HT-29 (cell line): ENCODE measurements around the gene FCER2. TPM values are rescaled to one million over a fixed set of nuclear protein-coding genes. Genes with fewer than 3 reads are reported as not detected.

ENCODE experiments used
- DNase-seq: peaks from one replicate; pipeline ENCODE4 v3.0.0-alpha.2; 2015; ENCODE audit warnings: low spot score
- total RNA-seq: library from RNA; depleted of rRNA; stranded (reverse); fragments of >200 nt; shearing (Covaris generic); gene quantifications from 2 replicates; pipeline ENCODE4 v1.2.3, GENCODE V29; 2014

FCER2 gene
- total RNA-seq, 1 experiment from 2014 or later: not detected

DNA sequence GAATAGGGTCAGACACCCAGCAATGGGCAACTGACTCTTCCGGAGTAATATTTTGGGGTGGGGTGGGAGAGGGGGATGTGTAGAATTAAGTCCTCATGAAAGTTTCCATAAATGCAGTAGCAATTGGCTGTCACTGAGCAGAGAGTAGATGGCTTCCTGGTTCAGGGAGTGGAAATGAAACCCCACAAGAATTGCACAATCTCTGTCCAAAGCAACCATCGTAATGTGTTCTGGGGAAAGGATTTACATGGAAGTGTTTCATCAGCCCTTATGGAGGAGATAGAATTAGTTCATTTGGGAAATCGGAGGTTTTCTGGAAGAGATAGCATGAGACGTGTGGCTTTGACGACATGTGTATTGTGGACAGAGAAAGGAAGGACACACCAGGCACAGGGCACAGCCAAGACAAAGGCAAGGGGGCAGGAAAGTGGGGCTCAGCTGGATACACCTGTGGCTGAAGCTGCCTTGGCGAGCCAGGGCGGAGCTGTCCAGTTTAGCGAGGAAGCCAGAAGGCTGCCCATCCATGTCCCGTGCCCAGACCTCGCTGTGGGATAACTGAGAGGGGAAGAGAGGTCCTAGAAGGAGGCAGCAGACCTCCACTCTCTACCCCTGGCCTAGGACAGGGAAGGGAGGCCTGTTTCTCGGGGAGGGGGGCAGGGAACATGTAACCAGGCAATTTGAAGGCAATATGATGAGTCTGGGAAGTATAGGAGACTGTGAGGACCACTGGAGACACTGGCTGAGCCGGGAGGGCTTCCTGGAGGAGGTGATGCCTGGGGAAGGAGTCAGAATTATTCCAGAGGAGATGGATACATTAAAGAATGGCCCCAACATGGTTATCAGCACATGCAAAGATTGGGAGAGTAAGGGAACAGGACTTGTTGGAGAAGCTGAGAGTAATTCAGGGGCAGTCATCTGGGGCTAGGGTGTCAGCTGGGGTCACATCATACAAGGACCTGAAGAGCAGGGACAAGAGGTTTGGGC lies 32.6 kb upstream of the FCER2 start:
- no peak for DNase-seq

DNA sequence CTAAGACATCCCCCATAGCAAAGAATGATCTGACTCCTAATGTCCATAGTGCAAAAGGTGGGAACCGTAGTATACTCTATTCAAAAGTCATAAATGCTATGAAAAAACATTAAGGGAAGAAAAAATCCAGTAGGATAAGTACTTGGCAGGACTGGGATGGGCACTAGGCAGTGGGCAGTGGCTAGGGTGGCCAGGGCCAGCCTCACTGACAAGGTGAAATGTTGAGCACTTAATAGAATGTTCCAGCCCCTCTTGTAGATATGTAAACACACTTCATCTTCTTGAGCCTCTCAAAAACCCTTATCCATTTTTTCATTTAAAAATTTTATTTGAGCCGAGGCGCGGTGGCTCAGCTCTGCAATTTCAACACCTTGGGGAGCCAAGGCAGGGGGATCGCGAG lies 31.4 kb upstream of the FCER2 start:
- no peak for DNase-seq

DNA sequence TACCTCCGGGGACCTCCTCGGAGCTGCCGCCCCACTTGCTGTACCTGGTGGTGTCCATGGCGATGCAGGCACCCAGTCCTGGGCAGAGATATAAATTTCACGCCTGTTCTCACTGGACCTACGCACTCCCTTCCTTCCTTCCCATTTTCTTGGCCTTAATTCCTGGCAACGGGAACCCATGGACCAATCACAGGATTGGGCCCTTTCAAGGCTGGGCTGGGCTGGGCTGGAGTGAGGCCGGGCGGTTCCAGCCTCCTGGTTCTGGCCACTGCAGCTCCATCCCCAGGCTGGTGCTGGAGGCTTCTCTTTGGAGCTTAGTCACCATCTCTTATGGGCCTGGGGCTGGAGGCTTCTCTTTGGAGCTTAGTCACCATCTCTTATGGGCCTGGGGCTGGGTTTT lies 30.1 kb upstream of the FCER2 start, which contains the start of gene CLEC4G:
CLEC4G (minus strand) TSS at position 66 of the 400 bp plus-strand sequence; CDS start at position 58, 8 bp downstream.
- no peak for DNase-seq

DNA sequence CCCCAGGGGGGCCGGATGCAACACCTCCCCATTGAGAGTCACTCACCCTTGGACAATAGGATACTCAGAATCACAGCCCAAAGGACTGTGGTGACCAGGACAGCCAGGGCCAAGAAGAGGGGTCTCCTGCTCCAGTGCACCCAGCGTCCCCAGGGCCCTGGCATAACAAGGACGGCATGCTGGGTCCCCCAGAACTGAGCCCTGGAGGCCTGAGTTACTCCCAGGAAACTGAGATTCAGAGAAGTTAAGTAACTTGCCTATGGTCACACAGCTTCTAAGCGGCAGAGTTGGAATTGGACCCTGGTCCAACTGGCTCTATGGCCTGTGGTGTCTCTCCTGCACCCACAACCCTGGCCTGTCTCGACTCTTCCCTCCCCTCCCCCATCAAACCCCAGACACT lies 29.7 kb upstream of the FCER2 start:
- no peak for DNase-seq

DNA sequence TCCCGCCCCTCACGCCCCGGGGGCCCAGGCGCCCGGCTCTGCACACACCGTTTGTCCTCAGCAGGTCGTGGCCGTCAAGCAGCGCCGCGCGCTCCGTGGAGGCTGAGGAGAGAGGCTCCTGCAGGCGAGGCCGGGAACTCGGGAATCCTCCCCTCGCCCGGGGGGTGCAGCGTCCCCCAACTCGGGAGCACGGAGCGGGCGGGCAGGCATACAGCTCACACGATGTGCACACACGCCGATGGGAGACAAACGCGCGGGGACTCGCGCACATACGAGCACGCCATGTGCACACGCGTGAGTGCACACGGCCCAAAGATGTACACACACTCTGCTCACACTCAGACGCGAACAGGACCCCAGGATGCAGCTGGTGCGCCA lies 29.3 kb upstream of the FCER2 start:
- DNase-seq: no peak

DNA sequence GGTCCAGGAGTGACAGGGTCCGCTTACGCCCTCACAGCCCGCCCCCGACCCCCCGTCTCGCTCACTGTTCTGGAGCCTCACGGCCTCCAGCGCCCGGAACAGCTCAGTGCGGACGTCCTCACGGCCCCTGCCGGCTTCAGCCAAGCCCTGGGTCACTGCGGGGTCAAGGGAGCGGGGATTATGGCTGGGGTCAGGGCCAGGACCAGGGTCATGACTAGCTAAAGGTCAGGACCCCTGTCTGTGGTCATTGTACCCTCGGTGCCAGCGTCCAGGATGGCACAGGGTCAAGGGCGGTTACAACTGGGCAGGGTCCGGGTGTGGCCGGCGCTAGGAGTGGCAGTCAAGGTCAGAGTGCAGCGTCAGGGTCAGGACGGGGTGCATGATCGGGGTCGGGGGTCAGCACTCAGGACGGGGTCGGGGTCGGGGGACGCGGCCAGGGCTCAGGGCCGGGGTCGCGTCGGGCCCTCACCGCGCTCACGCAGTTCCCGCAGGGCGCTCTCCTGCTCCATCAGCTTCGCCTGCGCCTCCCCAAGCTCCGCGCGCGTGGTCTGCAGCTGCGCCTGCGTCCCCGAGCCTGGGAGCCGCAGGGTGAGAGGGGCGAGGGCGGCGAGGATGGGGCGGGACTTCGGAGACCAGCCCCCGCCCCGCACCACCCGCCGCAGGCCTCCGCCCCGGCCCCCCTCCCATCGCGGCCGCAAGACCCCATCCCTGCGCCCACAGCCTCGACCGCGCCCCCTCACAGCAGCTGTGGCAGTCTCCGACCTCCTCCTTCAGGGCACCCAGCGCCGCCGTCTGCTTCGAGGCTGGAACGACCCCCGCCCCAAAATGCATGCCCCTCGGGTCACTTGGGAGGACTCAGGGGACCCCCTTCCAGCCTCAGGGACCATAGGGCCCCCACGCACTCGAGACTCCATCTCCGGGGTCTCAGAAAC lies 28.6 kb upstream of the FCER2 start:
- DNase-seq: no peak

DNA sequence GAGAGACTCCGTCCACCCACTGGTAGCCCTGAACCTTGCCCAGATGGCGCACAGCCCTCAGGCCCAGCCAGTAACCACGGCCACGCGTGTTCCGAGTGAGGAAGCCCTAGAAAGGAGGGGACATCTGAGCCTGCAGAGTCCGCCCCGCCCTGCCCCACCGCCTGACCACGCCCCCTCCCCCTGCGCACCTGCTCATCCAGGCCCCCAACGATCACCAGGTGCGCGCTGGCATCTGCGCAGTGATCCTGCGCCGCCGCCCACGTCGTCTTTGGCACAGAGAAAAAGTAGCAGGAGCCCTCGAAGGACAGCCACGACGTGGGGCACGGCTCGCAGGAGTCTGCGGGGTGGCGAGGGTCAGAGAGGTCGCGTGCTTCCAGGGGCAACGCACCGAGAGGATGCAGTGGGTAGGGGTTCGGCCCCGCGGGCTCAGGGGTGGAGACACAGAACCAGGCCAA lies 27.9 kb upstream of the FCER2 start:
- DNase-seq: no peak

DNA sequence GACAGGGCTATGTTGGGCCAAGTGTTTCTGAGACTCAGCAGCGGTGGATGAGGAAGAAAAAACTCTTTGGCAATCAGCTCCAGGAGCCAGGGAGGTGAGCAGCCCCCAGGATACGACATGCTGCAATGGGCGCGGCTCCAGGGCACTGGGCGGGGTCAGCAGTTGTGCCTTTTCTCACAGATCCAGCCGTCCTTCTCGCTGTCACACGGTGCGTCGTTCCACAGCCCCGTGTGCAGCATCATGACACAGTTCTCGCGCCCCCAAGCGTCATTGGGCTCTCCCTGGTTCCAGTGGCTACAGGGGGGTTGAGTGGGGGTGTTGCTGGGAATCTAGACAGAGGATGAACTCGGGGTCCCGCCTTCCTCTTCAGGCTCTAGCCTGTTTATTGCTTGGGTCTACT lies 27.3 kb upstream of the FCER2 start:
- no peak for DNase-seq

DNA sequence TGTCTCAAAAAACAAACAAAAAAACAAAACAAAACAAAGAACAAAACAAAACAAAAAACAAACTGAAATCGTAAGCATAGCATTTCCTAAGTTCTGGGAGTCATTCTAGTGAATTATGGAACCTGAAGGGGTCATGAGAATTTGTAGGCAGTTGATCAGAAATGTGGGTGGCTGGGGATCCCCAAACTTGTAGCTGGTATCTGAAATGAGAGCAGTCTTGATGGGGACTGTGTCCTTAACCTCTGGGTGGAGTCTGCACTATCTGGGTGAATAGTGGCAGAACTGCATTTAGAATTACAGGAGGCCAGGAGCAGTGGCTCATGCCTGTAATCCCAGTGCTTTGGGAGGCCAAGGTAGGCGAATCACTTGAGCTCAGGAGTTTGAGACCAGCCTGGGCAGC lies 23.9 kb upstream of the FCER2 start:
- no peak for DNase-seq

DNA sequence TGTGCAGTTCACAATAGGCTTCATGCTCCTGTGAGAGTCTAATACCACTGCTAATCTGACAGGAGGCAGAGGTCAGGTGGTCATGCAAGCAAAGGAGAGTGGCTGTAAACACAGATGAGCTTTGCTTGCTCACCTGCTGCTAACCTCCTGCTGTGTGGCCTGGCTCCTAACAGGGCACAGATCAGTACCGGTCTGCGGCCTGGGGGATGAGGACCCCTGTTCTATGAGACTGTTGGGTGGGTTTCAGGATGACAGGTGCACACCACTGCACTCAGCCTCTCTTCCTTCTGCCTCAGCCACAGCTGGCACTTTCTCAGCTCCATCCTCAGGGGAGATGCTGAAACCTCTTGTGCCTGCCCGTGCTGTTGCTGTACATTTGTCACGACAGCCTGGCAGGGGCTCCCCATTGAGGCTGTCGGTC lies 20.3 kb upstream of the FCER2 start:
- no peak for DNase-seq

DNA sequence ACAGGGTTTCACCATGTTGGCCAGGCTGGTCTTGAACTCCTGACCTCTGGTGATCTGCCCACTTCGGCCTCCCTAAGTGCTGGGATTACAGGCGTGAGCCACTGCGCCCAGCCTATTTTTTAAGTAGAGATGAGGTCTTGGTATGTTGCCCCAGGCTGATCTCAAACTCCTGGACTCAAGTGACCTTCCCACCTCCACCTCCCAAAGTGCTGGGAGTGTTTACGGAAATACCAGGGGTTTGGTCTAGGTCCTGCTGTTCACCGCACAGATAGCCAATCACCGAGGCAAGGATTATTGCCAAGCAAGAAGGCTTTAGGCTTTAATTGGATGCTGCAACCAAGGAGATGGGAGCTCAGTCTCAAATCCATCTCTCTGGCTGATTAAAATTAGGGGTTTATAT lies 18.4 kb upstream of the FCER2 start:
- no peak for DNase-seq

DNA sequence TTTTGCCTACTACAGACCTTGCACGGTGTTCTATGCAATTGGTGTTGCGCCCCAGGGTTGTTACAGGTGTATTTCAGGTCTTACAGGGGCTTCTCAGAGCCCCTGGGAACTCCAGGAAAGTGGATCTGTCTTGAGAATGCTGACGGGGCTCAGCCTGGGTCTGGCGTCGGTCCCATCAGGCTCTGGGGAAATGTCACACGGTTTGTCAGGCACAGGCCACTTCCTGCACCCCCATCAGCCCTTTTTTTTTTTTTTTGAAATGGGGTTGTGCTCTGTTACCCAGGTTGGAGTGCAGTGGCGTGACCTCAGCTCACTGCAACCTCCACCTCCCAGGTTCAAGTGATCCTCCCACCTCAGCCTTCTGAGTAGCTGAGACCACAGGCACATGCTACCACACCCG lies 16.7 kb upstream of the FCER2 start:
- DNase-seq: no peak

DNA sequence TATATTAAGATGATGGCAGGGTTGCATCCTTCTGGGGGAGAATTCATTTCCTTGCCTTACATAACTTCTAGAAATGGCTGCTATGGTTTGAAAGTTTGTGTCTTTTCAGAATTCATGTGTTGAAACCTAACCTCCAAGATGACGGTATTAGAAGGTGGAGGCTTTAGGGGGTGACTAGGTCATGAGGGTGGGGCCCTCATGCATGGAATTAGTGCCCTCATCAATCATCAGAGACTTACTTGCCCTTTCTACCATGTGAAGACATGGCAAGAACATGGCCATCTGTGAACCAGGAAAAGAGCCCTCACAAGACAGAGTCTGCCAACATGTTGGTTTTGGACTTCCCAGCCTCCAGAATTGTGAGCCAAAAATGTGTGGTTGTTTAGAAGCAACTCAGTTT lies 14.8 kb upstream of the FCER2 start:
- DNase-seq: no peak

DNA sequence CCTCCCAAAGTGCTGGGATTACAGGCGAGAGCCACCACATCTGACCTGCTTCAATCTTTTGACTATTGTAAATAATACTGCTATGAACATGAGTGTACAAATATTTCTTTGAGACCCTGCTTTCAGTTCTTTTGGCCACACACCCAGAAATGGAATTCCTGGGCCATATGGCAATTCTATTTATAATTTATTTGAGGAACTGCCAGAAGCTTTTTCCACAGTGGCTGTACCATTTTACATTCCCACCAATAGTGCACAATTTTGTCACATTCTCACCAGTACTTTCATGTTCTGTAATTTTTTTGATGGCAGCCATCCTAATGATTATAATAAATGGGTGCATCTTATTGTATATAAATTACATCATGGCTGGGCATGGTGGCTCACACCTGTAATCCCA lies 13.7 kb upstream of the FCER2 start:
- DNase-seq: no peak

DNA sequence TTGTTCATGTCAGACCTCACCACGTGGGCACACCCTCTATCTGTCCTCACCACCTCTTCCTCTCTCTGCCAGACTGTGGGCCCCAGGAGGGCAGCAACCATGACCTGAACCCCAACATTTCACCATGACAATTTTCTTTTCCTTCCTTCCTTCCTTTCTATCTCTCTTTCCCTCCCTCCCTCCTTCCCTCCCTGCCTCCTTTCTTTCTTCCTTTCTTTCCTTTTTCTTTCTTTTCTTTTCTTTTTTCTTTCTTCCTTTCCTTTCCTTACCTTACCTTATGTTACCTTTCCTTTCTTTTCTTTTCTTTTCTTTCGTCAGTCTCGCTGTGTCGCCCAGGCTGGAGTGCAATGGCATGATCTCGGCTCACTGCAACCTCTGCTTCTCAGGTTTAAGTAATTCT lies 8.7 kb upstream of the FCER2 start:
- no peak for DNase-seq

DNA sequence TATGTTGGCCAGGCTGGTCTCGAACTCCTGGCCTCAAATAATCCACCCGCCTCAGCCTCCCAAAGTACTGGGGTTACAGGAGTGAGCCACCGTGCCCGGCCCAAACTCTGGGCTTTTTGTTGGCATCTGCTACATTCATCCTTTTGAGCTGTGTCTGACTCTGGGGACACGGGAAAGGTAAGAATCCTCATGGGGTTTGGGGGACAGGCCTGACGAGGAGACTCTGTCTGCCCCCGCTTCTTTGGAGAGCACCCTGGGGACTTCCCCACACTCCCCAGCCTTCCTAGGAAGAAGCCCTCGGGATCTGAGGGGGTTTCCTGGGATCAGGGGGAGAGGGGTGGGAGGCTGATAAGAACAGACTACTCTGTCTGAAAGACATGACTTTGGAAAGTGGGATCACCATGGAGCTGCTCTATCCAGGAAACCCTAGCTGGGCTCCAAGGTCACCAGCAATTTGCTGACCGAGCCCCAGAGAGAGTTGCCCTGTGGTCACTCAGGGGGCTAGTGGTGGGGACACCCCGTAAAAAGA lies 8.1 kb upstream of the FCER2 start:
- DNase-seq: no peak

DNA sequence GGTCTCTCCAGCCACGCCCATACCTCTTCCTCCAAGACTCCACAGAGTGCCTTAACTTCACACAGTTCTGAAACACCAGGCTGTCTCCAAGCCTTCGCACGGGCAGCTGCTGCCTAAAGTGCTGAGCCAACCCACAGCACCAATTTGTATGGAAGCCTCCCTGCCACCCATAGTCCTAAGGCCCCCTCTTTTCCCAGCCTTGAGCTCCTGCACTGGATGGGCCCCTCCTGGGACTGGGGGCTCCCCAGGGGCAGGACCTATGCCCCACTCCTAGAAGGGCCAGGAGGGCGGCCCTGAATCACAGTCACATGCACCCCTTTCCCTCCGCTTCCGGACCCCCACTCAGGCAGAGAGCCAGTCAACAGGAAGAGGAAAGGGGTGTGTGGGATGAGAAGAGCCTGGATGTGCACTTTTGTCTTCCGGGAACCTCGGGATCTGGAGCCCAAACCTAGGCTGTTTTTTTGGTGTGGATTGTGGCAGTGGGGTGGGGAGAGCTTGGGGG lies 5.1 kb upstream of the FCER2 start:
- no peak for DNase-seq

DNA sequence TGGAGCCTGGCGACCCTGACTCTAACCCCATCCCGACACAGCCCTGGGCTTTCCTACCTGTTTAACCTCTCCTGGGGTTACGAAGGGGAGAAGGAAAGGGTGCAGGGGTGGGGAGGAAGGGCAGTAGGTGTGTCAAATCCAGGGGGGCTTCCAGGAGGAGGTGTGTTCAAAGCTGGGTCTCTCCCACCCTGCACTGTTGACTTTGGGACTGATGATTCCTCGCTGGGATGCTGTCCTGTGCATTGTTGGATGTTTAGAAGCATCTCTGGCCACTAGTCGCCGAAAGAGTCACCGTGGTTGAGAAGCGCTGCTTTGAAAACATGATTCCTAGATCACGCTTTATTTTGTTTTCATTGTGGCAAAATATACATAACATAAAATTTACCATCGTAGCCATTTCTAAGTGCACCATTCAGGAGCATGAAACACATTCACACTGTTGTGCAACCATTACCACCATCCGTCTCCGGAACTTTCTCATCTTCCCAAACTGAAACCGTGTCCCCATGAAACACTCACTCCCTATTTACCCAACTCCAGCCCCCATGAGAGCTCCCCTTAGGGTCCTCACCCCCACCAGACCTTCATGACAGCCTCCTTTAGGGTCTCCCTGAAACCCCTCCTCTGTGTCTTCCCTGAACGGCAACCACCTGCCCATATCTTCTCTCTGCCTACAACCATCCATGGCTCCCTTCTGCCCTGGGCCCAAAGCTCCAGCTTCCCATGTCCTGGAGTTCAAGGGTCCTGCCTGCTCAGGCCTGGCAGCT lies 4.4 kb upstream of the FCER2 start:
- no peak for DNase-seq

DNA sequence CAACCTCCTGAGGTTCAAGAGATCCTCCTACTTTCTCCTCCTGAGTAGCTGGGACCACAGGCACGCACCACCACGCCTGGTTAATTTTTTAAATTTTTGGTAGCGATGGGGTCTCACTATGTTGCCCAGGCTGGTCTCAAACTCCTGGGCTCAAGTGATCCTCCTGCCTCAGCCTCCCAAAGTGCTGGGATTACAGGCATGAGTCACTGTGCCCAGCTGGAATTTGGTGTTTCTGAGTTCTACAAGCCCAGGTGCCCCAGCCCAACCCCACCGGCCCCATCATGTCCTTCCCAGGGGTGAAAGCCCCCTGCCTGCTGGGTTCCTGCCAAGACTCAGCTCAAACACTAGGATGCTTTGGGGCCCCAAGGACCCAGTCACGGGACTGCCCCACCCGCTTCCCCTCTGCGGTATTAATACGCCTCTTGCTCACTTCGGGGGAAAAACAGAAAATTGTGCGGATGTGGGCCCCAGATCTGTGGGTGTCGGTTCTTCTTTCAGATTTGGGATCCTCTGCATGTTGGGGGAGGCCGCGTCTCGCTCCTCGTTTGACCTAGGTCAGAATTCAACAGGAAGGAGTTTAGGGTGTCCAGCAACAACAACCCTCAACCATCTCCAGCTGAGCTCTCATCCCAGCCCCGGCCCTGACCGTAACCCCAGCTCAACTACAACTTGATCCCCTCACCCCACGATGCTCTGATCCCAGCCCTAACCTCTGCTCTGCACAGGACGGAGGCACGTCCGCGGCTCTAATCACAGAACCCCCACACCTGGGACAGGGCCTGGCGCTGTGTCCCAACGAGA lies 3.7 kb upstream of the FCER2 start:
- no peak for DNase-seq
